GM13976 (cell line): Measurements from ENCODE around the gene CNIH4.
"Not testable (repeated sequence)": the region's sequence is repeated elsewhere in the genome, so short reads cannot be mapped to it uniquely, and the experiment has no call there.

Experiments
- DNase-seq: peaks from one replicate; pipeline ENCODE4 v3.0.0; 2012; ENCODE audit warnings: low spot score
- CTCF ChIP-seq: IDR thresholded peaks from 2 replicates; pipeline ENCODE4 v1.5.1; 2012; ENCODE audit warnings: borderline replicate concordance, mild to moderate bottlenecking; ENCODE audit not compliant: insufficient read depth; ENCODE audit errors: extremely low read depth, missing control alignments, control extremely low read depth
- in situ Hi-C: fragments of 300-500 bp; cut with MboI; formaldehyde crosslinking; loops from one replicate; pipeline ENCODE4 v1.12.0; 2022; ENCODE audit warnings: low sequenced_read_pairs, mixed read lengths, inconsistent platforms; ENCODE audit not compliant: unreplicated experiment

Gene CNIH4

GRCh38 chr1:224333939-224334786, 22.5 kb upstream of the CNIH4 start:
- DNase-seq, result peak; percentile 38
- in situ Hi-C loops, result loop anchor here (5.0 to 25.0 kb wide), 2 partner anchors 207 to 522 kb away; no protein-coding TSS in a partner anchor
- no peak for TF ChIP-seq CTCF

GRCh38 chr1:224338150-224338838, 18.4 kb upstream of the CNIH4 start:
- DNase-seq, result no peak
- no peak for TF ChIP-seq CTCF
- in situ Hi-C loops, result loop anchor here (25.0 kb wide), 1 partner anchor 526 kb away; no protein-coding TSS in a partner anchor

- no peak for DNase-seq
- no peak for TF ChIP-seq CTCF
- in situ Hi-C loops, result loop anchor here (25.0 kb wide), 1 partner anchor 527 kb away; no protein-coding TSS in a partner anchor
These were observed 17.1 kb upstream of the CNIH4 start for GRCh38 chr1:224339442-224340033.

GRCh38 chr1:224340453-224341384, 16.0 kb upstream of the CNIH4 start:
- DNase-seq, result not testable (repeated sequence)

GRCh38 chr1:224343679-224344078, 13.0 kb upstream of the CNIH4 start:
- in situ Hi-C loops, result loop anchor here (25.0 kb wide), 1 partner anchor 531 kb away; no protein-coding TSS in a partner anchor
- DNase-seq, result no peak
- TF ChIP-seq CTCF, result no peak

More at GRCh38 chr1:224340453-224341384, 16.0 kb upstream of the CNIH4 start:
- in situ Hi-C loops, result loop anchor here (25.0 kb wide), 1 partner anchor 528 kb away; no protein-coding TSS in a partner anchor

- no peak for TF ChIP-seq CTCF
- in situ Hi-C loops, result loop anchor here (25.0 kb wide), 1 partner anchor 536 kb away; no protein-coding TSS in a partner anchor
- no peak for DNase-seq
These were observed 8.5 kb upstream of the CNIH4 start for GRCh38 chr1:224348137-224348536.

- in situ Hi-C loops, result loop anchor here (25.0 kb wide), 1 partner anchor 537 kb away; no protein-coding TSS in a partner anchor
- not testable (repeated sequence) for DNase-seq
These were observed 7.0 kb upstream of the CNIH4 start for GRCh38 chr1:224349716-224350115.

GRCh38 chr1:224352436-224353085, 4.1 kb upstream of the CNIH4 start:
- DNase-seq, in situ Hi-C loops: not testable (repeated sequence)
